Measurements from ENCODE around the gene SLC37A4. TPM values are rescaled to one million over a fixed set of nuclear protein-coding genes. Genes with fewer than 3 reads are reported as not detected.

Gene SLC37A4
- total and polyA plus RNA-seq, 2 of the 13 experiments (the other 11 are each of a cell fraction or from before 2014, with no cell fraction given) = 43.0 to 56.1 TPM

- TF ChIP-seq PRDM10 (CRISPR knock-in tag; IDR thresholded peaks at IDR 0.05; ENCODE audit: low read depth) (peak; percentile 60; the same call in 1 of the 2 replicates), ZNF615 (CRISPR knock-in tag; IDR thresholded peaks at IDR 0.05; ENCODE audit: borderline replicate concordance) (no peak), SNAI1 (CRISPR knock-in tag; IDR thresholded peaks at IDR 0.05; ENCODE audit: borderline replicate concordance) (no peak), EED (CRISPR knock-in tag; IDR thresholded peaks at IDR 0.05) (no peak), JARID2 (CRISPR knock-in tag; IDR thresholded peaks at IDR 0.05; ENCODE audit: insufficient replicate concordance) (no peak), ZFP36L2 (CRISPR knock-in tag; IDR thresholded peaks at IDR 0.05) (no peak), YEATS2 (CRISPR knock-in tag; IDR thresholded peaks at IDR 0.05; ENCODE audit: borderline replicate concordance) (no peak), TOPORS (CRISPR knock-in tag; IDR thresholded peaks at IDR 0.05) (no peak), DZIP1 (CRISPR knock-in tag; IDR thresholded peaks at IDR 0.05) (no peak), HDAC1 (CRISPR knock-in tag; IDR thresholded peaks at IDR 0.05) (peak; percentile 84), FLYWCH1 (CRISPR knock-in tag; IDR thresholded peaks at IDR 0.05) (no peak; the same call in 1 of the 2 replicates)
- TF ChIP-seq, protein P1, sequence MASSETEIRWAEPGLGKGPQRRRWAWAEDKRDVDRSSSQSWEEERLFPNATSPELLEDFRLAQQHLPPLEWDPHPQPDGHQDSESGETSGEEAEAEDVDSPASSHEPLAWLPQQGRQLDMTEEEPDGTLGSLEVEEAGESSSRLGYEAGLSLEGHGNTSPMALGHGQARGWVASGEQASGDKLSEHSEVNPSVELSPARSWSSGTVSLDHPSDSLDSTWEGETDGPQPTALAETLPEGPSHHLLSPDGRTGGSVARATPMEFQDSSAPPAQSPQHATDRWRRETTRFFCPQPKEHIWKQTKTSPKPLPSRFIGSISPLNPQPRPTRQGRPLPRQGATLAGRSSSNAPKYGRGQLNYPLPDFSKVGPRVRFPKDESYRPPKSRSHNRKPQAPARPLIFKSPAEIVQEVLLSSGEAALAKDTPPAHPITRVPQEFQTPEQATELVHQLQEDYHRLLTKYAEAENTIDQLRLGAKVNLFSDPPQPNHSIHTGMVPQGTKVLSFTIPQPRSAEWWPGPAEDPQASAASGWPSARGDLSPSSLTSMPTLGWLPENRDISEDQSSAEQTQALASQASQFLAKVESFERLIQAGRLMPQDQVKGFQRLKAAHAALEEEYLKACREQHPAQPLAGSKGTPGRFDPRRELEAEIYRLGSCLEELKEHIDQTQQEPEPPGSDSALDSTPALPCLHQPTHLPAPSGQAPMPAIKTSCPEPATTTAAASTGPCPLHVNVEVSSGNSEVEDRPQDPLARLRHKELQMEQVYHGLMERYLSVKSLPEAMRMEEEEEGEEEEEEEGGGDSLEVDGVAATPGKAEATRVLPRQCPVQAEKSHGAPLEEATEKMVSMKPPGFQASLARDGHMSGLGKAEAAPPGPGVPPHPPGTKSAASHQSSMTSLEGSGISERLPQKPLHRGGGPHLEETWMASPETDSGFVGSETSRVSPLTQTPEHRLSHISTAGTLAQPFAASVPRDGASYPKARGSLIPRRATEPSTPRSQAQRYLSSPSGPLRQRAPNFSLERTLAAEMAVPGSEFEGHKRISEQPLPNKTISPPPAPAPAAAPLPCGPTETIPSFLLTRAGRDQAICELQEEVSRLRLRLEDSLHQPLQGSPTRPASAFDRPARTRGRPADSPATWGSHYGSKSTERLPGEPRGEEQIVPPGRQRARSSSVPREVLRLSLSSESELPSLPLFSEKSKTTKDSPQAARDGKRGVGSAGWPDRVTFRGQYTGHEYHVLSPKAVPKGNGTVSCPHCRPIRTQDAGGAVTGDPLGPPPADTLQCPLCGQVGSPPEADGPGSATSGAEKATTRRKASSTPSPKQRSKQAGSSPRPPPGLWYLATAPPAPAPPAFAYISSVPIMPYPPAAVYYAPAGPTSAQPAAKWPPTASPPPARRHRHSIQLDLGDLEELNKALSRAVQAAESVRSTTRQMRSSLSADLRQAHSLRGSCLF (CRISPR knock-in tag; IDR thresholded peaks at IDR 0.05; ENCODE audit: borderline replicate concordance) = no peak
- TF ChIP-seq, protein P2, sequence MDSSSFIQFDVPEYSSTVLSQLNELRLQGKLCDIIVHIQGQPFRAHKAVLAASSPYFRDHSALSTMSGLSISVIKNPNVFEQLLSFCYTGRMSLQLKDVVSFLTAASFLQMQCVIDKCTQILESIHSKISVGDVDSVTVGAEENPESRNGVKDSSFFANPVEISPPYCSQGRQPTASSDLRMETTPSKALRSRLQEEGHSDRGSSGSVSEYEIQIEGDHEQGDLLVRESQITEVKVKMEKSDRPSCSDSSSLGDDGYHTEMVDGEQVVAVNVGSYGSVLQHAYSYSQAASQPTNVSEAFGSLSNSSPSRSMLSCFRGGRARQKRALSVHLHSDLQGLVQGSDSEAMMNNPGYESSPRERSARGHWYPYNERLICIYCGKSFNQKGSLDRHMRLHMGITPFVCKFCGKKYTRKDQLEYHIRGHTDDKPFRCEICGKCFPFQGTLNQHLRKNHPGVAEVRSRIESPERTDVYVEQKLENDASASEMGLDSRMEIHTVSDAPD (CRISPR knock-in tag; IDR thresholded peaks at IDR 0.05) = no peak
- TF ChIP-seq, protein P3, sequence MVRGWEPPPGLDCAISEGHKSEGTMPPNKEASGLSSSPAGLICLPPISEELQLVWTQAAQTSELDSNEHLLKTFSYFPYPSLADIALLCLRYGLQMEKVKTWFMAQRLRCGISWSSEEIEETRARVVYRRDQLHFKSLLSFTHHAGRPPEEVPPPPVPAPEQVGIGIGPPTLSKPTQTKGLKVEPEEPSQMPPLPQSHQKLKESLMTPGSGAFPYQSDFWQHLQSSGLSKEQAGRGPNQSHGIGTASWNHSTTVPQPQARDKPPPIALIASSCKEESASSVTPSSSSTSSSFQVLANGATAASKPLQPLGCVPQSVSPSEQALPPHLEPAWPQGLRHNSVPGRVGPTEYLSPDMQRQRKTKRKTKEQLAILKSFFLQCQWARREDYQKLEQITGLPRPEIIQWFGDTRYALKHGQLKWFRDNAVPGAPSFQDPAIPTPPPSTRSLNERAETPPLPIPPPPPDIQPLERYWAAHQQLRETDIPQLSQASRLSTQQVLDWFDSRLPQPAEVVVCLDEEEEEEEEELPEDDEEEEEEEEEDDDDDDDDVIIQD (CRISPR knock-in tag; IDR thresholded peaks at IDR 0.05; ENCODE audit: low read depth) = no peak; the same call in 1 of the 2 replicates
Measured at GRCh38 chr11:119029340-119030028, 1.2 kb downstream of the SLC37A4 start (continued).

Data from HepG2 (cell line).